H1 (cell line): ENCODE results near the gene TAPBPL. TPM values are rescaled to one million over a fixed set of nuclear protein-coding genes. Genes with fewer than 3 reads are reported as not detected.

ENCODE experiments used
- SAP30 ChIP-seq: fragments of 300-600 bp; sonication (generic); IDR thresholded peaks from 2 replicates; pipeline ENCODE4 v1.7.1; 2012; ENCODE audit warnings: low read length, moderate library complexity, mild to moderate bottlenecking, inconsistent platforms; ENCODE audit not compliant: insufficient read depth, insufficient replicate concordance
- polyA plus RNA-seq, 7 experiments: library from polyadenylated mRNA; depleted of rRNA in 3 of 7; stranded (reverse) in 5 of 7; unstranded in 2 of 7; fragments of >200 nt in 5 of 7; fragments of 200-250 nt in 2 of 7; gene quantifications; 1 replicate in 5 of 7; 2 replicates in 1 of 7; 4 replicates in 1 of 7; pipeline versions ENCODE4 v1.2.1 to v1.2.3, GENCODE V29; 2011 to 2013; ENCODE audit warnings: missing spikeins in 2 of 7, mixed read lengths in 2 of 7
- total RNA-seq: library from RNA; stranded (reverse); fragmentation: NEBNext Ultra II Directional; extraction: Animal tissue kit (Norgen Biotek cat#: 25700); gene quantifications from 2 replicates; pipeline ENCODE4 v1.2.1, GENCODE V29; 2021

TAPBPL gene
- total and polyA plus RNA-seq, 2 of the 8 experiments (the other 6 are each of a cell fraction or from before 2014, with no cell fraction given) = 0.61 to 1.5 TPM

GRCh38 chr12:6493497-6494257, 41.8 kb downstream of the TAPBPL start, which contains the start of gene NCAPD2 (continued):
- peak; percentile 34 for TF ChIP-seq SAP30
